Progenitor cell of endocrine pancreas (in vitro differentiated cells): ENCODE data around the gene GGCX. TPM values are rescaled to one million over a fixed set of nuclear protein-coding genes. Genes with fewer than 3 reads are reported as not detected.

ENCODE experiments used
- DNase-seq: peaks from one replicate; pipeline ENCODE4 v3.0.0; 2021; ENCODE audit warnings: low spot score; ENCODE audit not compliant: unreplicated experiment
- H3K27ac Mint-ChIP-seq: 2 replicates; pipeline ENCODE4 v1.8.0; 2021; ENCODE audit warnings: mild to moderate bottlenecking, moderate library complexity, mixed read lengths
- H3K27me3 Mint-ChIP-seq: 2 replicates; pipeline ENCODE4 v1.8.0; 2021; ENCODE audit warnings: mixed read lengths
- H3K36me3 Mint-ChIP-seq: 2 replicates; pipeline ENCODE4 v1.8.0; 2022; ENCODE audit warnings: mixed read lengths; ENCODE audit not compliant: insufficient read depth
- H3K4me1 Mint-ChIP-seq: 2 replicates; pipeline ENCODE4 v1.8.0; 2021; ENCODE audit warnings: low read depth, mixed read lengths
- H3K4me3 Mint-ChIP-seq: 2 replicates; pipeline ENCODE4 v1.8.0; 2021; ENCODE audit warnings: low read depth, mild to moderate bottlenecking, moderate library complexity, mixed read lengths
- H3K9me3 Mint-ChIP-seq: 2 replicates; pipeline ENCODE4 v1.8.0; 2021; ENCODE audit warnings: low read depth, mixed read lengths
- CTCF ChIP-seq: fragments of 200-600 bp; sonication (generic); IDR thresholded peaks from one replicate; pipeline ENCODE4 v1.5.0; 2021; ENCODE audit warnings: antibody characterized with exemption, mild to moderate bottlenecking; ENCODE audit not compliant: unreplicated experiment
- total RNA-seq: library from RNA; stranded (reverse); gene quantifications from 2 replicates; pipeline ENCODE4 v1.2.1, GENCODE V29; 2021

The GGCX gene
- total RNA-seq, 1 donor from 2014 or later = 69.2 TPM

- Mint-ChIP-seq H3K9me3 (peaks cover 4% of the 10 kb centered on the region), H3K4me3 (no peak overlapping the region), H3K27ac (peak overlapping the region; percentile 54), H3K4me1 (peaks cover 10% of the 10 kb centered on the region), H3K27me3 (no peaks in the 10 kb centered on the region), H3K36me3 (no peaks in the 10 kb centered on the region)
- no peak for TF ChIP-seq CTCF
- no peak for DNase-seq
Observed at GRCh38 chr2:85503168-85503850, 58.0 kb downstream of the GGCX start.

GRCh38 chr2:85502720-85503119 is 58.6 kb downstream of the GGCX start:
- Mint-ChIP-seq H3K4me1 (peaks cover 10% of the 10 kb centered on the region), H3K36me3 (no peaks in the 10 kb centered on the region), H3K27ac (peak overlapping the region; percentile 54), H3K4me3 (no peak overlapping the region), H3K27me3 (no peaks in the 10 kb centered on the region), H3K9me3 (peaks cover 4% of the 10 kb centered on the region)
- no peak for TF ChIP-seq CTCF
- DNase-seq = no peak

- Mint-ChIP-seq H3K4me3 (no peak overlapping the region), H3K27me3 (no peaks in the 10 kb centered on the region), H3K36me3 (no peaks in the 10 kb centered on the region), H3K4me1 (peaks cover 10% of the 10 kb centered on the region), H3K27ac (no peak overlapping the region), H3K9me3 (peaks cover 4% of the 10 kb centered on the region)
- no peak for TF ChIP-seq CTCF
- no peak for DNase-seq
Observed at GRCh38 chr2:85501248-85501647, 60.0 kb downstream of the GGCX start.

GRCh38 chr2:85497944-85498630 is 63.2 kb downstream of the GGCX start:
- Mint-ChIP-seq H3K27ac (no peak overlapping the region), H3K27me3 (no peaks in the 10 kb centered on the region), H3K4me3 (no peak overlapping the region), H3K36me3 (no peaks in the 10 kb centered on the region), H3K9me3 (peaks cover 4% of the 10 kb centered on the region), H3K4me1 (peaks cover 4% of the 10 kb centered on the region)
- DNase-seq = no peak
- TF ChIP-seq CTCF = no peak

GRCh38 chr2:85496436-85496835 is 64.9 kb downstream of the GGCX start:
- peaks cover 4% of the 10 kb centered on the region for H3K9me3 Mint-ChIP-seq
- H3K4me3 Mint-ChIP-seq = no peak overlapping the region
- no peak for TF ChIP-seq CTCF
- H3K36me3 Mint-ChIP-seq = no peaks in the 10 kb centered on the region
- H3K27ac Mint-ChIP-seq = no peak overlapping the region
- no peaks in the 10 kb centered on the region for H3K4me1 Mint-ChIP-seq
- H3K27me3 Mint-ChIP-seq = no peaks in the 10 kb centered on the region
- no peak for DNase-seq

Other genes with a start within 250 kb of the GGCX start
- gene TGOLN2, start 233.5 kb downstream of the GGCX start, total RNA-seq = 64.2 and 65.5 TPM in 2 replicates
- gene RETSAT, start 207.0 kb downstream of the GGCX start, total RNA-seq = 22.8 and 23.1 TPM in 2 replicates
- gene ELMOD3, start 206.7 kb downstream of the GGCX start, total RNA-seq = 23.3 and 25.6 TPM in 2 replicates
- 56.1 and 56.5 TPM in 2 replicates for gene CAPG, start 151.1 kb downstream of the GGCX start, total RNA-seq
- 0.29 and 0.71 TPM in 2 replicates for gene SH2D6, start 142.8 kb downstream of the GGCX start, total RNA-seq
- 281 and 304 TPM in 2 replicates for gene MAT2A, start 22.3 kb downstream of the GGCX start, total RNA-seq
- 71.3 and 76.0 TPM in 2 replicates for gene VAMP8, start 16.1 kb upstream of the GGCX start, total RNA-seq
- 4.2 TPM in 2 replicates for gene VAMP5, start 22.9 kb upstream of the GGCX start, total RNA-seq
- 82.3 and 85.7 TPM in 2 replicates for gene RNF181, start 34.3 kb upstream of the GGCX start, total RNA-seq
- 24.9 and 26.0 TPM in 2 replicates for gene TMEM150A, start 41.2 kb upstream of the GGCX start, total RNA-seq
- gene C2orf68, start 50.6 kb upstream of the GGCX start, total RNA-seq = 67.1 and 71.0 TPM in 2 replicates
- 58.1 and 59.7 TPM in 2 replicates for gene USP39, start 54.7 kb upstream of the GGCX start, total RNA-seq
- gene SFTPB, start 106.7 kb upstream of the GGCX start, total RNA-seq = not detected in 2 replicates
- not detected in 2 replicates for gene GNLY, start 132.9 kb upstream of the GGCX start, total RNA-seq
- 1.3 and 1.7 TPM in 2 replicates for gene ATOH8, start 192.5 kb upstream of the GGCX start, total RNA-seq